GM19455 (cell line): ENCODE results near the gene RMP24.

Source experiments
- ATAC-seq: cut with Tn5 transposase; IDR thresholded peaks from one replicate; pipeline ENCODE4 v1.9.1; 2021; ENCODE audit not compliant: unreplicated experiment

The RMP24 gene

GRCh38 chr18:36025025-36025424 is 52.5 kb downstream of the RMP24 start:
- ATAC-seq, result no peak

- no peak for ATAC-seq
Measured at GRCh38 chr18:36028859-36029258, 56.4 kb downstream of the RMP24 start.
